GM12865 (cell line): Measurements from ENCODE around the gene RHEB.

Source experiments
- DNase-seq: peaks from one replicate; pipeline ENCODE4 v3.0.0; 2010; ENCODE audit warnings: low read depth
- H3K4me3 ChIP-seq: 2 replicates; pipeline ENCODE4 v1.5.1; 2011; ENCODE audit warnings: mild to moderate bottlenecking, low read depth, low read length, control low read depth
- TF ChIP-seq, protein P1 (sequence below): IDR thresholded peaks from 2 replicates; pipeline ENCODE4 v1.5.1; 2011; ENCODE audit warnings: low read length, control low read depth, low read depth, inconsistent platforms; ENCODE audit not compliant: insufficient read depth; ENCODE audit errors: missing control alignments

RHEB gene

DNA sequence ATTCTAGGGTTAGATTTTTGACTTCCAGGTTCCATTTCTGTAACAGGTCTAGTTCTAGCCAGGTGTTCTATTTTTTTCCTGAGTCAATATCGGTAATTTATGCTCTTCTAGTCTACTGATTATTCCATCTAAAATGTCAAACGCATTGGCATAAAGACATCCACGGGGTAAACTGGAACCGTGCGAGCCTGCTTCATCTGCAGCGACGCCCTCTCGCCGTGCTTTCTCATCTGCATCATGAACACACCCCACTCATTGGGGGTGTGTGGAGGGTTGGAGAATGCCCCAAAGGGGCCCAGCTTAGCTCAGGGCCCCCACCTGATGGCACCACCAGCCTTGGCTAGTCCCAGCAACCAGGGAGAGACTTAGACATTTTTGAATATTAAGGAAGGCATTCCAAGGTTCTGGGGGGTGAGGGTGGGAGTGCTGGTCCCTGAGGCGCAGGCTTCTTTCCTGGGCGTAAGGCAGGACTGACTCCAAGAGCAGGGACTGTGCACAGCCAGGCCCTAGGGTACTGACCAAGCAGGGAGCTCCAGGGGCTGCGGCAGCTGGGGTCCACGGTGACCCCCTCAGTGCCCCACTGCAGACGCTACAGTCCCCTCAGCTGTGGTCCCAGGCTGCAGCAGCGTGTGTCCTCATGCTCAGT is 66.9 kb downstream of the RHEB start:
- TF ChIP-seq, protein P1, sequence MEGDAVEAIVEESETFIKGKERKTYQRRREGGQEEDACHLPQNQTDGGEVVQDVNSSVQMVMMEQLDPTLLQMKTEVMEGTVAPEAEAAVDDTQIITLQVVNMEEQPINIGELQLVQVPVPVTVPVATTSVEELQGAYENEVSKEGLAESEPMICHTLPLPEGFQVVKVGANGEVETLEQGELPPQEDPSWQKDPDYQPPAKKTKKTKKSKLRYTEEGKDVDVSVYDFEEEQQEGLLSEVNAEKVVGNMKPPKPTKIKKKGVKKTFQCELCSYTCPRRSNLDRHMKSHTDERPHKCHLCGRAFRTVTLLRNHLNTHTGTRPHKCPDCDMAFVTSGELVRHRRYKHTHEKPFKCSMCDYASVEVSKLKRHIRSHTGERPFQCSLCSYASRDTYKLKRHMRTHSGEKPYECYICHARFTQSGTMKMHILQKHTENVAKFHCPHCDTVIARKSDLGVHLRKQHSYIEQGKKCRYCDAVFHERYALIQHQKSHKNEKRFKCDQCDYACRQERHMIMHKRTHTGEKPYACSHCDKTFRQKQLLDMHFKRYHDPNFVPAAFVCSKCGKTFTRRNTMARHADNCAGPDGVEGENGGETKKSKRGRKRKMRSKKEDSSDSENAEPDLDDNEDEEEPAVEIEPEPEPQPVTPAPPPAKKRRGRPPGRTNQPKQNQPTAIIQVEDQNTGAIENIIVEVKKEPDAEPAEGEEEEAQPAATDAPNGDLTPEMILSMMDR = no peak
- no peak overlapping the region for H3K4me3 ChIP-seq

DNA sequence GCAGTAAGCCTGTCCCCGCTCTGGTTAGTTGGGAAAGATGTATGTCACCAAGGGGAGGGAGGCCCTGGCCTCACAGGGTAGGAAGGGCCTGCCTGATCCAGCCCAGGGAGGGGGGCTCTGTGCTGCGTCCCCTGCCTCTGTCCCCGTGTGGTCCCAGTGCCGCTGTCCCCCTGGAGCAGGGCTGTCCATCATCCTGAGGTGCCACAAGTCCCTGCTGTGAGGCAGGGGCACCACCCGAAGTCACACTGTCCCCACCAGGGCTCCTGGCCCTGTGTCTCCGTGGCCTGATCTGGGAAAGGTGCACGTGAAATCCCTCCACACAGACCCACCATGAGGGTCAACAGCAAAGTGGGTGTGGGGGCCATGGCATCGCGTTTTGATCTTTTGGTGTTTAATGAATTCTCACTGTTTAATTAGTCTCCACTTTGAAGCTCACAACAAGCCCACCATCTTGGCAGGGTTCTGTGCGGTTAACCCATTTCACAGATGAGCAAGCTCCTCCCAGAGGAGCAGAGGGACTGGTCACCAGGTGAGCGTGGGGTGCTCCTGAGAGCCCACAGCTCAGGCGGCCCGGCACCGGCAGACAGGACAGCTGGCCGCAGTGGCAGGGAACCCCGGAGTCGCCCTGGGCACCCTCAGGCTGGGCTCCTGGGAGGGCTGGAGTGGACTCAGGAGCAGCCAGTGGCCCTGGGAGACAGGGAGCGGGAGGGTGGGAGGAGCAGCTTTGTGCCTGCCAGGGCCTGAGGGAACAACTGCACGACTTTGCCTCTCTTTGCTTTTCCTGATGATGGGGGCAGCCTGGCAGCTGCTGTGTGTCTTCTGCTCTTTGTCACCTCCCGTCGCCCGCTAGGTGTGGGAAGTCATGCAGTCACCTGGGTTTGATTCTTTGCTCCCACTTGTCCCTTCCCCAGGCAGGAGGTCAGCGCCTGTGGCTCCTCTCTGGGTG is 67.8 kb downstream of the RHEB start:
- H3K4me3 ChIP-seq = no peak overlapping the region
- no peak for DNase-seq
- TF ChIP-seq, protein P1 = no peak

More for the DNA sequence above, 66.9 kb downstream of the RHEB start:
- DNase-seq = no peak

DNA sequence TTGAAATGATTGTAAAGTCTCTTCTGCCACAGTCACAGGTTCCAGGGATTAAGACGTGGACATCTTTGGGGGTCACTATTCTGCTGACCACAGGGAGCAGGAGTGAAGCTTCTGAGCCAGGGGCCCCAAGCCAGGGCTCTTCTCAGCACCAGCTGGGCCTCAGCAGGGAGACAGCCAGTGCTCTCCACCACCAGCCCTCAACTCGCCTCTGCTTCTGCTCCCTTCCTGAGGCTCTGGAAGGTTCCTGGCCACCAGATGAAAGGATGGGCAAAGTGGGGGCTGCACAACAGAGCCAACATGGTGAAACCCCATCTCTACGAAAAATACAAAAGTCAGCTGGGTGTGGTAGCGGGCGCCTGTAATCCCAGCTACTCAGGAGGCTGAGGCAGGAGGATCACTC is 68.5 kb downstream of the RHEB start:
- TF ChIP-seq, protein P1 = no peak
- DNase-seq = no peak
- H3K4me3 ChIP-seq = no peak overlapping the region

DNA sequence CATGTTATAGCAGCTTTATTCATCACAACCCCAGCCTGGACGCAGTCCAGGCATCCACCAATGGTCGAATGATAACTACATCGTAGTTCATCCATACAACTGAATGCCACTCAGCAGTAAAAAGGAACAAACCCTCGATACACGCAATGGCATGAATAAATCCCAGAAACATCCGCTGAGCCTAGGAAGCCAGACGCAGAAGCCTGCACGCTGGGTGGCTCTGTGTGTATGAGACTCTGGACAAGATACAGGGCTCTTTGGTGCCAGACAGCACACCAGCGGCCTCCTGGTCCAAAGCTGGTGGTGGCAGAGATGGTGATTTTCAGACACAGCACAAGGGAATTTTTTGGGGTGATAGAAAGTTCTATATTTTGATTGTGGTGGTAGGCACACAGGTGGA is 69.7 kb downstream of the RHEB start:
- DNase-seq = no peak
- TF ChIP-seq, protein P1 = no peak
- no peak overlapping the region for H3K4me3 ChIP-seq

GRCh38 chr7:151448261-151449252 is 71.1 kb downstream of the RHEB start:
- peak overlapping the region; percentile 56 for H3K4me3 ChIP-seq
- DNase-seq = peak; percentile 66
- TF ChIP-seq, protein P1 = peak; percentile 70

- TF ChIP-seq, protein P1 = no peak
- H3K4me3 ChIP-seq = no peak overlapping the region; the same call in none of the 2 replicates
- no peak for DNase-seq
Measured at GRCh38 chr7:151447901-151448260, 71.8 kb downstream of the RHEB start.
